ENCODE results near the gene SLC6A18. TPM values are rescaled to one million over a fixed set of nuclear protein-coding genes. Genes with fewer than 3 reads are reported as not detected.

SLC6A18 gene
- total RNA-seq, 4 donors from 2014 or later, result not detected

DNA sequence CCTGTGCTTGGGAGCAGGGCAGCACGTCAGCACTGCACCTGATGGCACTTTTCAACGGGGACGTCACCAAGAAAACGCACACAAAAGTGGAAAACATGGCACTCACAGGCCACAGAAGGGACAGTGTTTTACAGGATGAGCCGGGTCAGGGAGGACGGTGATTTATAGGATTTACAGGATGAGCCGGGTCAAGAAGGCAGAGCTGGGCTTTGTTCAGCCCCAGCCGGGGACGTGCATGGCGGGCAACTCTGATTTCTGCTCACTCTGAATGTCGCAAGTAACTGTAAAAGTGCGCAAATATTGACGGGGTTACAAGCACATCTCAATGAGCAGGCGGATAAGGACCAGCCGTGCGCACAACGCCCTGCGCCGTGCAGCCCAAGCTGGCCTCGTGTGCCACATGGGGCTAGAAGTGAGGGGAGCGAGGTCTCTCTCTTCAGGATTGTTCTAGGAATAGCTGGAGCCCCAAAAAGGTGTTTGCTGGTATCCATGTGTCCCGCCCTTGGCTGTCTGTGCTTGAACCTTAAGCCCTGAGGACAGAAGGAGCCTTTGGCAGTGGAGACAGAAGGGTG lies 16.4 kb downstream of the SLC6A18 start:
- no peak overlapping the region for H3K4me3 ChIP-seq
- peaks cover 0 to under 1% (median under 1%) of the 10 kb centered on the region in 3 donors for H3K9me3 ChIP-seq
- intact Hi-C loops (cut with DNase I), result no loop called here
- H3K27ac ChIP-seq, result no peak overlapping the region
- no peak for TF ChIP-seq POLR2A (IDR thresholded peaks at IDR 0.05)
- TF ChIP-seq, protein P1, sequence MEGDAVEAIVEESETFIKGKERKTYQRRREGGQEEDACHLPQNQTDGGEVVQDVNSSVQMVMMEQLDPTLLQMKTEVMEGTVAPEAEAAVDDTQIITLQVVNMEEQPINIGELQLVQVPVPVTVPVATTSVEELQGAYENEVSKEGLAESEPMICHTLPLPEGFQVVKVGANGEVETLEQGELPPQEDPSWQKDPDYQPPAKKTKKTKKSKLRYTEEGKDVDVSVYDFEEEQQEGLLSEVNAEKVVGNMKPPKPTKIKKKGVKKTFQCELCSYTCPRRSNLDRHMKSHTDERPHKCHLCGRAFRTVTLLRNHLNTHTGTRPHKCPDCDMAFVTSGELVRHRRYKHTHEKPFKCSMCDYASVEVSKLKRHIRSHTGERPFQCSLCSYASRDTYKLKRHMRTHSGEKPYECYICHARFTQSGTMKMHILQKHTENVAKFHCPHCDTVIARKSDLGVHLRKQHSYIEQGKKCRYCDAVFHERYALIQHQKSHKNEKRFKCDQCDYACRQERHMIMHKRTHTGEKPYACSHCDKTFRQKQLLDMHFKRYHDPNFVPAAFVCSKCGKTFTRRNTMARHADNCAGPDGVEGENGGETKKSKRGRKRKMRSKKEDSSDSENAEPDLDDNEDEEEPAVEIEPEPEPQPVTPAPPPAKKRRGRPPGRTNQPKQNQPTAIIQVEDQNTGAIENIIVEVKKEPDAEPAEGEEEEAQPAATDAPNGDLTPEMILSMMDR (IDR thresholded peaks at IDR 0.05), result no peak
- no peaks in the 10 kb centered on the region for H3K36me3 ChIP-seq
- H3K4me1 ChIP-seq, result peaks cover 0 to 7% (median 0%) of the 10 kb centered on the region in 3 donors
- 78 to 82% methylated on average over 14 to 17 of the region's 22 CpGs for WGBS, 2 donors
- peaks cover 0 to 46% (median 6%) of the 10 kb centered on the region in 4 donors for H3K27me3 ChIP-seq
- no peak for DNase-seq

DNA sequence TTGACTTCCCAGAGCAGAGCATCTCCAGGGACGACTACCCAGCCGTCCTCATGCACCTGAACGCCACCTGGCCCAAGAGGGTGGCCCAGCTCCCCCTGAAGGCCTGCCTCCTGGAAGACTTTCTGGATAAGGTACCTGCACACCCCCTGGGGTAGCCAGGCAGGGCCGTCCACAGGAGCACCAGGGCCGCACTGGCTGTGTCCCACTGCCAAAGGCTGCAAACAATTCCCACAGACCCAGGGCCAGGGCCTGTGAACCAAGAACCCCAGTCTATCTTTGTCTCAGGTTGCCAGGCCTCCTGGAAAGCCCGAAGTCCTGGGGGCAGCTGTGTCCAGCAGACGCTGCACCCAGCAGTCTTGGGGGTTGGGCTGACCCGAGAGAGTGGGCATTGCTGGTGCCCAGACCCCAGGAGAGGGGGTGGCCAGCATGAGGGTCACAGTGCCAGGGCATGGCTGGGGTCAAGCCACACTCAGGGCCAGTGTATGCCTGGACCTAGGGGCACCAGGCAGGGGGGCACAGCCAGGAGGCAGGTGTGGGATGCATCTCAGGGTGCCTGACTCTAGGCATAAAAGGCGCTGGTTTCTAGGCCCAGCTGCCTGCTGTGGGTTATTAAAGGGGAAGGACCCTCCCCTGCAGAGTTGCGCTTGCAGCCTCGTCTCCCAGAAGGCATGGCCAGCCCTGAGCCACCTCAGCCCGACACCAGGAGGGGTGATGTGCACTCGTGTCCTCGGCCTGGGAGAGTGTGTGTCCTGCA lies 17.7 kb downstream of the SLC6A18 start:
- Histone ChIP-seq H3K36me3 (no peaks in the 10 kb centered on the region), H3K4me1 (peaks cover 0 to 7% (median 0%) of the 10 kb centered on the region in 3 donors), H3K4me3 (no peak overlapping the region), H3K9me3 (no peaks in the 10 kb centered on the region), H3K27me3 (peaks cover 0 to 59% (median 6%) of the 10 kb centered on the region in 4 donors), H3K27ac (no peak overlapping the region)
- no peak for DNase-seq
- intact Hi-C loops (cut with DNase I), result no loop called here
- TF ChIP-seq POLR2A (IDR thresholded peaks at IDR 0.05), result no peak
- TF ChIP-seq, protein P1 (IDR thresholded peaks at IDR 0.05), result no peak
- 70% methylated on average over 2 of the region's 14 CpGs; no CpG with 5 or more reads in 1 of the 2 donors for WGBS, 2 donors

DNA sequence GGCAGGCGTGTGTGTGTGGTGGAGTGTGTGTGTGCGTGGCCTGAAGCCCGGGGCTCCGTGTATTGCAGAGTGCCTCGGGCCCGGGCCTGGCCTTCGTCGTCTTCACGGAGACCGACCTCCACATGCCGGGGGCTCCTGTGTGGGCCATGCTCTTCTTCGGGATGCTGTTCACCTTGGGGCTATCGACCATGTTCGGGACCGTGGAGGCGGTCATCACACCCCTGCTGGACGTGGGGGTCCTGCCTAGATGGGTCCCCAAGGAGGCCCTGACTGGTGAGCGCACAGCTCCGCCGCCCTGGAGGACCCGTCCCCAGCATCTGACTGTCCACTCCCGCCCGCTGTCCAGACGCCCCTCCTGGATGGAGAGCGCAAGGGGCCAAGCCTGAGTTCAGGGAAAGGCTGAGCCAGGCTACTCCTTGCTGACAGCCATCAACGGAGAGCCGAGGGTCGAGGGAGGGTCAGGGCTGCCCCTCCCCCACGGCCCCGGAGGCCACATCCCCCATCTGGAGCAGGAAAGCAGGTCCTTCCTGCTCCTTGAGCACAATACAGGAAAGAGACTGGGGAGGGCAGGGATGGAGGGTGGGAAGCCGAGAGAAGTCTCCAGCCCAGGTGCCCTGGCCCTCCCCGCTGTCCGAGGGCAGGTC lies 18.4 kb downstream of the SLC6A18 start:
- Histone ChIP-seq H3K36me3 (no peaks in the 10 kb centered on the region), H3K9me3 (no peaks in the 10 kb centered on the region), H3K27me3 (peaks cover 0 to 64% (median 6%) of the 10 kb centered on the region in 4 donors), H3K4me3 (no peak overlapping the region), H3K27ac (no peak overlapping the region), H3K4me1 (peaks cover 0 to 7% (median 0%) of the 10 kb centered on the region in 3 donors)
- TF ChIP-seq, protein P1 (IDR thresholded peaks at IDR 0.05), result no peak
- TF ChIP-seq POLR2A (IDR thresholded peaks at IDR 0.05), result no peak
- 0 to 13% methylated on average over 3 to 4 of the region's 33 CpGs for WGBS, 2 donors
- intact Hi-C loops (cut with DNase I), result no loop called here
- no peak for DNase-seq

DNA sequence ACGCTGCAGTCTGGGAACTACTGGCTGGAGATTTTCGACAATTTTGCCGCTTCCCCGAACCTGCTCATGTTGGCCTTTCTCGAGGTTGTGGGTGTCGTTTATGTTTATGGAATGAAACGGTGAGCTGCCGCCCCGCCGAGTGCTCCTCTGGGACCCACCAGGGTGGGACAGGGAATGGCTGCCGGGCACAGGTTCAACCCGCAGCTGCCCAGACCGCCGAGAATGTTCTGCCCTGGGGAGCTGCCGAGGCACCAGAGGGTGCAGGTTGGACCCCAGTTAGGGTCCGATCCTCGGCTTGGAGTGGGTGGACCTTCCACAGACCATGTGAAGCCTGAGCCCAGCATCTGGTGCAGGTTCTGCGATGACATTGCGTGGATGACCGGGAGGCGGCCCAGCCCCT lies 19.1 kb downstream of the SLC6A18 start:
- intact Hi-C loops (cut with DNase I), result no loop called here
- no CpG with 5 or more reads among the region's 21 CpGs for WGBS, 2 donors
- Histone ChIP-seq H3K4me3 (no peak overlapping the region), H3K9me3 (no peaks in the 10 kb centered on the region), H3K36me3 (no peaks in the 10 kb centered on the region), H3K27me3 (peaks cover 0 to 67% (median 6%) of the 10 kb centered on the region in 4 donors), H3K27ac (no peak overlapping the region), H3K4me1 (peaks cover 0 to 2% (median 0%) of the 10 kb centered on the region in 3 donors)
- DNase-seq, result no peak
- no peak for TF ChIP-seq POLR2A (IDR thresholded peaks at IDR 0.05)
- TF ChIP-seq, protein P1 (IDR thresholded peaks at IDR 0.05), result no peak

DNA sequence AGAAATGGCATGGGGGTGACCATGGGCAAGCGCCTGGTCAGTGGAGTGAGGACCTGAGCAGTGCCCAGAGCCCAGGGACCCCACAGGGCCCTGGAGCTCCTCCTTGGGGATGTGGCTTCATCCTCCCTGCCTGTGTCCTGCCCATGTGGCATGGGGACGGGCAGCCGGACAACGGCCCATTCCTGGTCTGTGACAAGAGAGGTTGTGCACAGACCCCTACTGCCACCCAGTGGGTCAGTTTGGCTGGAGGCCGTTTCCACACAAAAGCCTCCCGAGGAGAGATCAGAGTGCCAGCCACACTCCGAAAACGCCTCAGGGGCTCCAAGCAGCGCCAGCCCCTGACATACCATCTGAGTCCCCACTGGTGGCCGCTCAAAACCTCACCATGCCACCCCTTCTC lies 19.8 kb downstream of the SLC6A18 start:
- peaks cover 0 to 71% (median 6%) of the 10 kb centered on the region in 4 donors for H3K27me3 ChIP-seq
- DNase-seq, result no peak
- no peak overlapping the region for H3K27ac ChIP-seq
- H3K4me1 ChIP-seq, result no peaks in the 10 kb centered on the region
- intact Hi-C loops (cut with DNase I), result no loop called here
- WGBS, 2 donors, result 51 to 80% methylated on average over 1 to 5 of the region's 10 CpGs
- TF ChIP-seq, protein P1 (IDR thresholded peaks at IDR 0.05), result no peak
- TF ChIP-seq POLR2A (IDR thresholded peaks at IDR 0.05), result no peak
- H3K9me3 ChIP-seq, result no peaks in the 10 kb centered on the region
- no peak overlapping the region for H3K4me3 ChIP-seq
- H3K36me3 ChIP-seq, result no peaks in the 10 kb centered on the region

Measured in esophagus squamous epithelium (tissue), 5 donors.